ENCODE results near the gene KLHL4. TPM values are rescaled to one million over a fixed set of nuclear protein-coding genes. Genes with fewer than 3 reads are reported as not detected.
"Not testable (repeated sequence)": the region's sequence is repeated elsewhere in the genome, so short reads cannot be mapped to it uniquely, and the experiment has no call there.

Gene KLHL4, protein sequence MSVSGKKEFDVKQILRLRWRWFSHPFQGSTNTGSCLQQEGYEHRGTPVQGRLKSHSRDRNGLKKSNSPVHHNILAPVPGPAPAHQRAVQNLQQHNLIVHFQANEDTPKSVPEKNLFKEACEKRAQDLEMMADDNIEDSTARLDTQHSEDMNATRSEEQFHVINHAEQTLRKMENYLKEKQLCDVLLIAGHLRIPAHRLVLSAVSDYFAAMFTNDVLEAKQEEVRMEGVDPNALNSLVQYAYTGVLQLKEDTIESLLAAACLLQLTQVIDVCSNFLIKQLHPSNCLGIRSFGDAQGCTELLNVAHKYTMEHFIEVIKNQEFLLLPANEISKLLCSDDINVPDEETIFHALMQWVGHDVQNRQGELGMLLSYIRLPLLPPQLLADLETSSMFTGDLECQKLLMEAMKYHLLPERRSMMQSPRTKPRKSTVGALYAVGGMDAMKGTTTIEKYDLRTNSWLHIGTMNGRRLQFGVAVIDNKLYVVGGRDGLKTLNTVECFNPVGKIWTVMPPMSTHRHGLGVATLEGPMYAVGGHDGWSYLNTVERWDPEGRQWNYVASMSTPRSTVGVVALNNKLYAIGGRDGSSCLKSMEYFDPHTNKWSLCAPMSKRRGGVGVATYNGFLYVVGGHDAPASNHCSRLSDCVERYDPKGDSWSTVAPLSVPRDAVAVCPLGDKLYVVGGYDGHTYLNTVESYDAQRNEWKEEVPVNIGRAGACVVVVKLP
- total RNA-seq, result under 1 TPM; 0.34 to 0.50 TPM
- long read RNA-seq, result 0 reads

DNA sequence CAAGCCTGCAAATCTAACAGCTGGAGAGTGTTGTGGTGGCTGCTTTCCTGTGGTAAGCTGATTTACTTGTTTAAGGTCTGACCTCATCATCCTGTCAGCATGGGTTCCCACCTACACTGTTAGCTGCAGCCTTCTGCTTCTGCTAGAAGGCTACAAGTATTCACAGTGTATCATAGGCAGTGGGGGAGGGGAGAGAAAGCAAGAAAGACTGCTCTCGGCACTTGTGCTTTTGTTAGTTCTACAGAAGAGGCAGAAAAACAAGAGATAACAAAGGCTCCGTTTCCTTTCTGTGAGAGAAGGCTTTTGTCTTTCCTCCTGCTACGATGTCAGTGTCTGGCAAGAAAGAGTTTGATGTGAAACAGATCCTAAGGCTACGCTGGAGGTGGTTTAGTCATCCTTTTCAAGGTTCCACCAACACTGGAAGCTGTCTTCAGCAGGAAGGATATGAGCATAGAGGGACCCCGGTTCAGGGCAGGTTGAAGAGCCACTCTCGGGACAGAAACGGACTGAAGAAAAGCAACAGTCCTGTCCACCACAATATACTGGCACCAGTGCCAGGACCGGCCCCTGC is at the start of gene KLHL4:
KLHL4 (plus strand) TSS at position 232 of the 571 bp plus-strand sequence; CDS start at position 324, 92 bp downstream.
- DNase-seq, result no peak
- intact Hi-C loops (cut with DNase I, micrococcal nuclease), result no loop called here
- ATAC-seq, result no peak

DNA sequence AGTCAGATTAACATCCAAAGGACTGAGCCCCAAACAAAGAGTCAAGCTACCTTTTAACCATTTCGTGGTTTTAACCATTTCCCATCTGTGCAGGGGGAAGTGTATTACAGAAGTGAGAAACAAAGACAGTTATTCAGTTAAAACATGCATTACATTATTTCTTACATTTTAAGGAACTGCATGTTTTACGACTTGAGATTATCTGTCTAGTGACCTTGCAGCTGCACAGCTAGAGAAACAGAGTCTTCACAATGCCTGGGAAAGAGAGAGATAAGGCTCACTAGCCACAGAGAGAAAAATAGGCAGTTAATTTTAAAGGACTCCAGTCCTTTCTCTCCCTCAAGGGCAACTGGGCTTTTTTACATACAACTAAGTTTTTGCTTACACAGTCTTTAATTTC is 48.7 kb upstream of the KLHL4 start:
- ATAC-seq (no peak), DNase-seq (no peak)
- intact Hi-C loops (cut with DNase I, micrococcal nuclease), result no loop called here

DNA sequence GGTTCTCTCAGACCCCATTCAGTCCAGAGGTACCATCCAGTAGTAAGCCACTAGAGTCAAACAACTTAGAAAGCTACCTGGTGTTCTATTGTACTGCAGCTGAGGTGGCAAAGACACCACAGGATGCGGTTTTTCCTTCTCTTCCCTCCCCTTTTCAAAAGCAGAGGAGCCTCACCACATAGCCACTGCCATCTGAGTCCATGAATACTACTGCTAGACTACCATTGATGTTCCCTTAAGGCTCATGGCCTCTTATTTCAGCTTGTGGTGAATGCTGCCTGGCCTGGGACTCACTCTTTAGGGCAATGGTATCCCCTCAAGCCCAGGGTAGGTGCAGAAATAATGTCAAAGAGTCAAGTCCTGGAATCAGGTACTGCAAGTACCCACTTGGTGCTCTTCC is 41.8 kb upstream of the KLHL4 start:
- ATAC-seq, result no peak
- DNase-seq, result no peak
- intact Hi-C loops (cut with DNase I, micrococcal nuclease), result no loop called here

DNA sequence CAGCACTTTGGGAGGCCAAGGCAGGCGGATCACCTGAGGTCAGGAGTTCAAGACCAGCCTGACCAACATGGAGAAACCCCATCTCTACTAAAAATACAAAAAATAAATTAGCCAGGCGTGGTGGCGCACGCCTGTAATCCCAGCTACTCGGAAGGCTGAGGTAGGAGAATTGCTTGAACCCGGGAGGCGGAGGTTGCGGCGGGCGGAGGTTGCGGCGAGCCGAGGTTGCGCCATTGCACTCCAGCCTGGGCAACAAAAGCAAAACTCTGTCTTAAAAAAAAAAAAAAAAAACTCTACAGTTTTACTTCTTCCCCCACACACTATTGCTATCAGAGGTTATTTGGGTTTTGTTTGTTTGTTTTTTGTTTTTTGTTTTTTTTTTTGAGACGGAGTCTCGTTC is 38.9 kb upstream of the KLHL4 start:
- ATAC-seq; DNase-seq; intact Hi-C loops (cut with DNase I, micrococcal nuclease): not testable (repeated sequence)

- intact Hi-C loops (cut with DNase I, micrococcal nuclease), result no loop called here
- no peak for ATAC-seq
Measured at GRCh38 chrX:87489071-87489470, 28.5 kb upstream of the KLHL4 start.

GRCh38 chrX:87515836-87516235 is 1.8 kb upstream of the KLHL4 start:
- DNase-seq, result no peak
- intact Hi-C loops (cut with DNase I, micrococcal nuclease), result no loop called here
- ATAC-seq, result no peak

More at GRCh38 chrX:87489071-87489470, 28.5 kb upstream of the KLHL4 start:
- no peak for DNase-seq

- DNase-seq (no peak), ATAC-seq (no peak)
- intact Hi-C loops (cut with DNase I, micrococcal nuclease), result no loop called here
Measured at GRCh38 chrX:87516717-87517121, 883 bp upstream of the KLHL4 start.

DNA sequence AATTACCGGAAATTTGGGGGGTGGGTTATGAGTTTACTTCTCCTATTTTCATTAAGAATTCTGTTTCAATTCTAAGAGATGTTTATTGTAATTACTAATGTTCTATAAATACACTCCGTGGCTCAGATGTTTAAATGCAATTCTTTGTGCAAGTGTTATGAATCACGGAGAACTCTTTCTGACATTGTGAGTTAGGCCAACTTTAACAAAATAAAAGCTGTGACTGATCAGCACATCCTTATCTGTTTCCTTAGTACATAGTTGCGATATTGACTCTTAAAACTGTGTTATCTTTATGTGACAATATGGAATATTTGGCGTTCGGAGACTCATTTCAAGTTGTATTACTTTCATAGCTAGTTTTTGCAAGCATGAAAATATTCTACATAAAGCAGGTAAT is 902 bp downstream of the KLHL4 start:
- intact Hi-C loops (cut with DNase I, micrococcal nuclease), result no loop called here
- no peak for ATAC-seq
- DNase-seq, result no peak

DNA sequence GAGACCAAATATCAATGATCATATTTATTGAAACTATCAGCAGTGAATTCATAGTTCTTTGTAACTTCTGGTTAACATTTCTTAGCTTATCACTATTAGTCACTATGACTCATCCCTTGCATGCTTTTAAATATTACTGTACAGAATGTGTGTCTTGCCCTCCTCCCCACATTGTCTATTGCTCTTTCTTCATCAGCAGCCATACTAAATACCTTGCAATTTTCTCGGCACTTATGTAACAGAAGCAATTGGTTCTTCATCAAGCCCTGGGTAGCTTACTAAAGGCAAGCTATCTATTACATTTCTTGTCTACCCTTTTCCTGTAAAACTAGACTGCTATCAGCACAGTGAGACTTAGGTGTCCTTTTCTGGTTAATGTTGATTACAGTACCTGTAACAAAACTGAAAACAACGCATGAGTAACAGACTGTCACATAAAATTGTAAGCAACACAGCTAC is 8.2 kb downstream of the KLHL4 start:
- no peak for DNase-seq
- intact Hi-C loops (cut with DNase I, micrococcal nuclease), result no loop called here
- ATAC-seq, result no peak

DNA sequence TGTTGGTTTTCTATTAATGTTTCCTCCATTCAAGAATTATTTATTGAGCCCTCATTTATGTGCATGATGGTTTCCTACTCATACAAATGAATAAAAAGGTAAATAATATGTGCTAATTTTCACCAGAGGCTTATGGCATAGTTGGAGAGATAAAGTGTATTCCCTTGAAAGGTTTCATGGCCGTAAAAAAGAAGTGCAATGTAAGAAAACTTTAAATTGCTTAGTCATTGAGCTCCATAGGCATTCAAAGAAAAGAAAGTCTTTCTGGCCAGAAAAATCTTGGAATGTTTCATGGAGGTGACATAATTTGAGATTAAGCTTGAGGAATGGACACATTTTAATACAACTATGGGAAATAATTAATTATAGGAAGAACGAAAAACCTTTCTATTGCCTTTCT is 8.7 kb downstream of the KLHL4 start:
- ATAC-seq (no peak), DNase-seq (no peak)
- intact Hi-C loops (cut with DNase I, micrococcal nuclease), result no loop called here

DNA sequence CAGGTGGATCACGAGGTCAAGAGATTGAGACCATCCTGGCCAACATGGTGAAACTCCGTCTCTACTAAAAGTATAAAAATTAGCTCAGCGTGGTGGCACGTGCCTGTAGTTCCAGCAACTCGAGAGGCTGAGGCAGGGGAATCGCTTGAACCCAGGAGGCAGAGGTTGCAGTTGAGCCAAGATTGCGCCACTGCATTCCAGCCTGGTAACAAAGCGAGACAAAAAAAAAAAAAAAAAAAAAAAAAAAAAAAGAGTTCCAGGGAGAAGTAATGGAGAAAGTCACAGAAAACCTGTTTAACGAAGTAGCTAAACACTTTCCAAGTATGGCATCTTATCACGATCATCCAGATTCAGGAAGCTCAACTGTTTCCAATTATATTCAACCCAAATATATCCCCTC is 10.9 kb downstream of the KLHL4 start:
- intact Hi-C loops (cut with DNase I, micrococcal nuclease), result no loop called here
- ATAC-seq, result no peak
- no peak for DNase-seq

DNA sequence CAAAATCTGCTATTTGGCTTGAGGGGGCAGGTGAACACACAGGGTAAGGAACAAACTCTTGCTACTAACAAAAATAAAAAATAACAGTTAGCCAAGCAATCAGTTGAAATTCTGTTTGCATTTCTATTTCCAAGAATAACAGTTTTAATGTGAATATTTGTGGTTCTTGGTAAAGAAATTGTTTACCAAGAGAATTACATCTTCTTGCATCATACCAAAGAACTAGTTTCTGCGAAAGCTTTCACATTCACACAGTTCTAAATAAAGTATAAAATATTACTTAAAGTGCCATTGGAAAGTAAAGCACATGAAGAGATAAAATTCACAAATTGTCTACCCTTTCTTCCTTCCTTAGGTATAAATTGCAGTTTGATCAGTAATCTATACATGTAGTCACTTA is 54.4 kb downstream of the KLHL4 start:
- ATAC-seq, result no peak
- intact Hi-C loops (cut with DNase I, micrococcal nuclease), result no loop called here
- DNase-seq, result no peak

GRCh38 chrX:87572901-87573300 is 55.3 kb downstream of the KLHL4 start:
- DNase-seq (no peak), ATAC-seq (no peak)
- intact Hi-C loops (cut with DNase I, micrococcal nuclease), result no loop called here

DNA sequence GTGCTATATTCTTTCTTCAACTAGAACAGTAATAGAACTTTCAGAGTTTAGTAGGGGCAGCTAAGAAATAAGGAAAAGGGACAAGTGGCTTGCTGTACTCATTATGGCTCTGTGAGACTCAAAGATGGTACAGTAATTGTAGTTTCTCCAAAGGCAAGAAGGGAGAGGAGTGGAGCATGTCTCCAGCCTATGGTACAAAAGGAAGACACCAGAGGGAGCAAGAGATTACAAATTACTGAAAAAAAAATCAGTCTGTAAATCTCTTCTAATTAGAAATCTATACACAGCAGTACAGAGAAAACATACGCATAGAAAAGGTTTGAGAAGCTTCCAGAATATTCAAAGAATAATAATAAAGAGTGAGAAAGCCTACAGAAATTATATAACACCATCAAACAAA is 61.4 kb downstream of the KLHL4 start:
- intact Hi-C loops (cut with DNase I, micrococcal nuclease), result no loop called here
- DNase-seq, result no peak
- no peak for ATAC-seq

DNA sequence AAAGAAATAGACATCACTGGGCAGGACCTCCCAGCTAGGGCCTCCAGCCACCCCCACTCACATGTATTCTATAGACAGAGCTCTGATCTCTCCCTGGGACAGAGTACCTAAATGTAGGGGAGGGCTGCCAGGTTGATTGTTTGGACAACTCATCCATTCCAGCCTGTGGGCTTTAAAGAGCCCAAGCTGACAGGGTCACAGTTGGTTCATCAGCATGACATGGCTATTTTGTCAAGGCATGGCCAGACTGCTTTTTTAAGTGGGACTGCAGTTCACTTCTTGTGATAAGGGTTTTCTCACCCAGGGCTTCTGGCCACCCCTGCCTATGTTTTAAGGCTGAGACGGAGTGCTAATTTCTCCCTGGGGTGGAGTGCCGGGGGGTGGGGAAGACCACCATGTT is 63.3 kb downstream of the KLHL4 start:
- intact Hi-C loops (cut with DNase I, micrococcal nuclease), result no loop called here
- ATAC-seq (no peak), DNase-seq (no peak)

DNA sequence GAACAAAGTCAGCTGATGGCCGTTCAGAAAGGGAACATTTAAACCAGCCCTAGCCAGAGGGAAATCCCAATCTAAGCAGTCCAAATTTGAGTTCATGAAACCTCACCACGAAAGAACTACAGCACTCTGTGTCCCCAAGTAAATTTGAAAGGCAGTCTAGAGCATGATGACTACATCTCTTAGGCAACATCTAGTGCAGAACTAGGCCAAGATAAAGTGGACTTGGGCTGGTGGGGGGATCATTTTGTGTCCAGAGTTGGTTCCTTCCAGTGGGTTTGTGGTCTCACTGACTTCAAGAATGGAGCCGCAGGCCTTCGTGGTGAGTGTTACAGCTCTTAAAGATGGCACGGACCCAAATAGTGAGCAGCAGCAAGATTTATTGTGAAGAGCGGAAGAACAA is 64.9 kb downstream of the KLHL4 start:
- intact Hi-C loops (cut with DNase I, micrococcal nuclease), result no loop called here
- DNase-seq (no peak), ATAC-seq (no peak)

DNA sequence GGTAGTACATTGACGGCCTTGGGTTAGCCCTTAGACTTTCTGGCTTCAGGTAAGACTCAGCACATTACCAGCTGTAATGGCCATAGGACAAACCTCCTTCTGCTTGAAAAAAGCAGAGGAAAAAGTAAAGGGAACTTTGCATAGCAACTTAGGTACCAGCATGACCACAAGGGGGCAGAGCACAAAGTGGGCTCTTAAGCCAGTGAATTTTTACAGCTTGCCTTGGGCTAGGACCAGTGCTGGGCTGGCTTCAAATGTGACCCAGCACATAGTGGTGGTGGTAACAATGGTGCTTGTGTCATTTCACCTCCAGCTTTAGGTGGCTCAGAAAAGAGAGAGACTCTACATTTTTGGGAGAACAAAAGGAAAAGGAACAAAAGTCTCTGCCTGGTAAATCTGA is 66.1 kb downstream of the KLHL4 start:
- ATAC-seq, result no peak
- peak in 1 of 2 donors; percentile 22 for DNase-seq

GRCh38 chrX:87616371-87616770 is 98.8 kb downstream of the KLHL4 start:
- ATAC-seq, result no peak
- DNase-seq, result no peak
- intact Hi-C loops (cut with DNase I, micrococcal nuclease), result no loop called here

More for the DNA sequence above, 66.1 kb downstream of the KLHL4 start:
- intact Hi-C loops (cut with DNase I, micrococcal nuclease), result no loop called here

GRCh38 chrX:87621697-87622096 is 104.1 kb downstream of the KLHL4 start:
- intact Hi-C loops (cut with DNase I, micrococcal nuclease), result no loop called here
- ATAC-seq, result no peak
- no peak for DNase-seq

DNA sequence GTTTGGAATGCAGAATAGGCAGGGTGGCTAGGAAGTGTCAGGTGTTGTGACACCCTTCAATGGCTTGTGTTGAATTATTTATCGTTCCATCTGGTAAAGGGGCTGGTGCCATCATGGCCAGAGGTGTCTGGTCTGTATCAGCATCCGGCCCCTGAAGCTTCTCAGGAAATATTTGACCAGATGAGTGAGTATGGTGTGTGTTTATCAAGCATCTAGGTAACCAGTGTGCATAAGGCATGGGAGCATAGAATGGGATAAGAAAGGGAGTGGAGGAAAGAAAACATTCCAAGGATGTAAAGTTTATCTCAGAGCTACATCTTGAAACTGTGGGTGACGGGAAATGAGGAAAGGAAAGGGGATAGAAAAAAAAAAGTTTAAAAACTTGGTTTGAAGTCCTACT is 109.4 kb downstream of the KLHL4 start:
- ATAC-seq (no peak), DNase-seq (no peak)
- intact Hi-C loops (cut with DNase I, micrococcal nuclease), result no loop called here
